ENCODE data around the gene PIGBOS1. TPM values are rescaled to one million over a fixed set of nuclear protein-coding genes. Genes with fewer than 3 reads are reported as not detected.
"Not testable (repeated sequence)": the region's sequence is repeated elsewhere in the genome, so short reads cannot be mapped to it uniquely, and the experiment has no call there.

Gene PIGBOS1
- total and polyA plus RNA-seq, 9 of the 15 experiments (the other 6 are each of a cell fraction or from before 2014, with no cell fraction given): 25.2 to 76.2 (median 46.0) TPM

DNA sequence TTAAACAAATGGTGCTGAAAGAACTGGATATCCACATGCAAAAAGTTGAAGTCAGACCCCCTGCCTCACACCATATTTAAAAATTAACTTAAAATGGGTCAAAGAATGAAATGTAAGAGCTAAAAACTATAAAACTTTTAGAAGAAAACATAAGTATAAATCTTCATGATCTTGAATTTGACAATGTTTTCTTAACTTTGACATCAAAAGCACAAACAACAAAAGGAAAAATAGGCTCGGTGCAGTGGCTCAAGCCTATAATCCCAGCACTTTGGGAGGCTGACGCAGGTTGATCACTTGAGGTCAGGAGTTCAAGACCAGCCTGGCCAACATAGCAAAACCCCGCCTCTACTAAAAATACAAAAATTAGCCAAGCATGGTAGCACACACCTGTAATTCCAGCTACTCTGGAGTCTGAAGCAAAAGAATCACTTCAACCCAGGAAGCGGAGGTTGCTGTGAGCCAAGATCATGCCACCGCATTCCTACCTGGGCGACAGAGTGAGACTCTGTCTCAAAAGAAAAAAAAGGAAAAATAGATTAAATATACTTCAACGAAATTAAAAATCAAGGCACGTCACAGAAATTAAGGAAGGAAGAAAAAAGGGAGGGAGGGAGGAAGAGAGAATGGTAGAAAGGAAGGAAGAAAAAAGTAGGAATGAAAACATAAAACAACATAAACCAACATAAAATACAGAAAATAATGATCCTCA is 30.8 kb downstream of the PIGBOS1 start (continued):
- TF ChIP-seq POLR3G (IDR thresholded peaks at IDR 0.05; ENCODE audit: extremely low read depth, insufficient read length, insufficient replicate concordance) (no peak), TCF15 (CRISPR knock-in tag; IDR thresholded peaks at IDR 0.05) (no peak), ZC3H4 (CRISPR knock-in tag; IDR thresholded peaks at IDR 0.05; ENCODE audit: borderline replicate concordance) (no peak), SREBF2 (CRISPR knock-in tag; IDR thresholded peaks at IDR 0.05) (no peak), ZNF583 (CRISPR knock-in tag; IDR thresholded peaks at IDR 0.05) (0 out of 2 replicates have a peak, but pooled peaks have one; percentile 51), FOXJ2 (tag; IDR thresholded peaks at IDR 0.05) (no peak), TAF9B (IDR thresholded peaks at IDR 0.05; ENCODE audit: partially characterized antibody) (no peak)

DNA sequence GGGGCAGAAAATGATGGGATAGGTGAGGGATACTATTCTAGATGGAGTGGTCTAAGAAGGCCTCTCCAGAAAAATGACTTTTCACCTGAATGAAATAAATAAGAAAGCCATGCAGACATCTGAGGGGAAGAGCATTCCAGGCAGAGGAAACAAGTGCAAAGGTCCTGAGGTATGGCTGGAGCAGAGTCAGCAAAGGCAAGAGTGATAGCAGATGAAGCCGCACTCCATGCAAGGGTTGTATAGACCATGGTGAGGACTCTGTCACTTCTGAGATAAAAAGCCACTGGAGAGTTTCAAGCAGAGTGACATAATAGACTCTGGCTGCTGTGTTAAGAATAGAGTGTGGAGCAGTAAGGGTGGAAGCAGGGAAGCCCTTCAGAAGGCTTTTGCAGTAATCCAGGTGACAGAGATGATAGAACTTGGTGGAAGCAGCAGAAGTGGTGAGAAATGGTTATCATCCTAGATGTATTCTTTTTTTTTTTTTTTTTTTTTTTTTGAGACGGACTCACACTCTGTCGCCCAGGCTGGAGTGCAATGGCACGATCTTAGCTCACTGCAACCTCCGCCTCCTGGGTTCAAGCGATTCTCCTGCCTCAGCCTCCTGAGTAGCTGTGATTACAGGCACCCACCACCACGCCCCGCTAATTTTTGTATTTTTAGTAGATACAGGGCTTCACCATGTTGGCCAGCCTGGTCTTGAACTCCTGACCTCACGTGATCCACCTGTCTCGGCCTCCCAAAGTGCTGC is 32.3 kb downstream of the PIGBOS1 start:
- CTCF ChIA-PET (ENCODE audit: low intra/inter-chr PET ratio); H3K4me3 ChIP-seq; H3K27me3 ChIP-seq (ENCODE audit: control insufficient read depth in 2 of 2, insufficient read depth in 2 of 2, low read length in 2 of 2); H3K9me3 ChIP-seq (replicated peaks; ENCODE audit: control insufficient read depth, insufficient read depth, low read depth, low read length); H2AFZ ChIP-seq (ENCODE audit: low read depth, low read length); BruUV-seq (replicated peaks); H3K9me1 ChIP-seq (ENCODE audit: control insufficient read depth, insufficient read depth, low read length); TF ChIP-seq JUND (IDR thresholded peaks at IDR 0.05; ENCODE audit: borderline replicate concordance, low read depth, low read length): not testable (repeated sequence)
- peaks cover 31 to 57% of the 10 kb centered on the region in 2 experiments for H3K4me1 ChIP-seq (replicated peaks in 1 of 2; ENCODE audit: control insufficient read depth in 2 of 2, insufficient read depth in 2 of 2, low read length in 2 of 2)
- in situ Hi-C loops (cut with MboI) (loop anchor here (5.0 kb wide), 1 partner anchor 69 kb away; no protein-coding TSS in a partner anchor), intact Hi-C loops (cut with micrococcal nuclease) (loop anchor here (5.0 kb wide), 1 partner anchor 89 kb away; the partner anchor contains the start of gene RSL24D1)
- peak in 2 of 4 experiments; percentile 46 to 78 for DNase-seq (ENCODE audit: extremely low read depth in 1 of 4, low spot score in 3 of 4)
- ATAC-seq: peak; percentile 39
- peaks cover 27% of the 10 kb centered on the region for H3K36me3 ChIP-seq (ENCODE audit: control insufficient read depth, insufficient read depth, low read length)
- WGBS (ENCODE audit: insufficient coverage, low coverage, missing lambda C conversion rate): 41% methylated on average over 5 of the region's 10 CpGs
- peak overlapping the region; percentile 57 for H3K4me2 ChIP-seq (ENCODE audit: insufficient read depth, low read length)
- peak overlapping the region; percentile 31; the same call in 1 of the 3 replicates for H3K27ac ChIP-seq (ENCODE audit: extremely low read depth, low read depth, low read length)
- peak overlapping the region in 1 of 2 experiments; percentile 13; a peak in 2 of 4 replicates for H3K9ac ChIP-seq (ENCODE audit: insufficient read depth in 1 of 2, low read depth in 2 of 2, low read length in 2 of 2)
- FAIRE-seq: peak; percentile 69
- POLR2A ChIA-PET: interaction anchor here (0.9 to 1.7 kb wide), 3 partner anchors 8 to 121 kb away, joined by 3 to 4 read pairs (median 3); no protein-coding TSS in a partner anchor
- H4K20me1 ChIP-seq (replicated peaks; ENCODE audit: control insufficient read depth, insufficient read depth, low read length): peaks cover 10% of the 10 kb centered on the region; the same call in 1 of the 2 replicates
- peaks cover 84% of the 10 kb centered on the region for H3K79me2 ChIP-seq (ENCODE audit: control insufficient read depth, insufficient read depth, low read length)
- 0 out of 4 replicates have a peak, but pooled peaks of 1 of the 2 experiments have one; percentile 35 for TF ChIP-seq HDAC1 (IDR thresholded peaks at IDR 0.05)
- TF ChIP-seq JUND (tag; IDR thresholded peaks at IDR 0.05; ENCODE audit: borderline replicate concordance, low read depth, low read length): peak; percentile 28; the same call in 1 of the 3 replicates
- 0 out of 2 replicates have a peak, but pooled peaks have one; percentile 3 for TF ChIP-seq NFE2 (IDR thresholded peaks at IDR 0.05; ENCODE audit: low read depth)
- peak; percentile 34; the same call in 1 of the 2 replicates for TF ChIP-seq ARID1B (IDR thresholded peaks at IDR 0.05)
- TF ChIP-seq RBM25 (IDR thresholded peaks at IDR 0.05; ENCODE audit: low read depth, low read length, severe bottlenecking): peak; percentile 86
- TF ChIP-seq CBFA2T3 (IDR thresholded peaks at IDR 0.05): peak; percentile 45; the same call in 1 of the 2 replicates
- 0 out of 2 replicates have a peak, but pooled peaks have one; percentile 13 for TF ChIP-seq SMAD4 (CRISPR knock-in tag; conservative IDR thresholded peaks at IDR 0.05)
- TF ChIP-seq KDM1A (IDR thresholded peaks at IDR 0.05): peak in 1 of 2 experiments; percentile 56; a peak in 2 of 4 replicates
- TF ChIP-seq ZNF24 (IDR thresholded peaks at IDR 0.05): peak; percentile 76; the same call in 1 of the 2 replicates
- peak; percentile 81; the same call in 1 of the 2 replicates for TF ChIP-seq SMARCA5 (IDR thresholded peaks at IDR 0.05)
- peak; percentile 19; the same call in 1 of the 2 replicates for TF ChIP-seq DMBX1 (CRISPR knock-in tag; IDR thresholded peaks at IDR 0.05; ENCODE audit: borderline replicate concordance)
- TF ChIP-seq ARNT (IDR thresholded peaks at IDR 0.05): peak in 1 of 2 experiments; percentile 13; a peak in 1 of 4 replicates
- TF ChIP-seq BCOR (IDR thresholded peaks at IDR 0.05): peak; percentile 85
- TF ChIP-seq EHMT2 (IDR thresholded peaks at IDR 0.05): 0 out of 2 replicates have a peak, but pooled peaks have one; percentile 29
